ENCODE data around the gene CTNNA3. TPM values are rescaled to one million over a fixed set of nuclear protein-coding genes. Genes with fewer than 3 reads are reported as not detected.

CTNNA3 gene
- total and polyA plus RNA-seq, 2 donors from 2014 or later: 0.45 to 0.72 TPM

- no peaks in the 10 kb centered on the region for H3K36me3 ChIP-seq (ENCODE audit: control insufficient read depth in 2 of 3, insufficient read depth in 3 of 3, low read length in 3 of 3)
- no peak overlapping the region for H3K4me3 ChIP-seq (ENCODE audit: low read length in 3 of 3)
- TF ChIP-seq CTCF (IDR thresholded peaks at IDR 0.05; ENCODE audit: borderline replicate concordance, extremely low read depth, insufficient read depth): no peak
- intact Hi-C loops (cut with DNase I): no loop called here
- peaks cover 0 to 8% (median 0%) of the 10 kb centered on the region in 3 donors for H3K9me3 ChIP-seq (ENCODE audit: control insufficient read depth in 2 of 3, insufficient read depth in 1 of 3, low read length in 3 of 3)
- H3K4me1 ChIP-seq (ENCODE audit: control insufficient read depth in 2 of 3, insufficient read depth in 2 of 3, low read depth in 1 of 3, low read length in 3 of 3): no peaks in the 10 kb centered on the region
- H3K27ac ChIP-seq (ENCODE audit: low read depth in 2 of 2, low read length in 2 of 2): no peak overlapping the region
- H3K9ac ChIP-seq (ENCODE audit: low read length in 3 of 3): no peak overlapping the region
- DNase-seq: peak in 1 of 5 donors; percentile 56
- no peak for FAIRE-seq
- H3K27me3 ChIP-seq (ENCODE audit: control insufficient read depth, insufficient read depth, low read length): no peaks in the 10 kb centered on the region
These were observed 368.1 kb downstream of the CTNNA3 start for GRCh38 chr10:67327626-67328535.

DNA sequence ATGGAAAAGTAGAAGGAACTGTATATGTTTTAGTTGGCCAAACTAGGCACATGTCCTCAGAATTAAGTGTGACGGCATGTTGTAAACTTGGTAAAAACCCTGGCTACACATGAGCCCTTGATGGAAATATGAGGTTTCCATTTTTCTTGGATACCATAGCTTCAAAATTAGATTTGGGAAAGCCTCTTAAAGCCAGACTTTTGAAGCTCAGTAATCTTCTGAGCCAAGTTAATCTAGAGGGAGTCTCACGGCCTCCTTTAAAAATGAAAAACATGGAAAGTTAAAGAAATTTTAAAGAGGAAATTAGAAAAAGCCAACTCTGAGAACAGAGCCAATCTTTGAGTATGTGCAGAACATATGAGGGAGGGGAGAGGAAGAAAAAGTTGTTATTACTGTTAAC, 376.0 kb downstream of the CTNNA3 start:
- no peaks in the 10 kb centered on the region for H3K27me3 ChIP-seq (ENCODE audit: control insufficient read depth, insufficient read depth, low read length)
- TF ChIP-seq CTCF (IDR thresholded peaks at IDR 0.05; ENCODE audit: borderline replicate concordance, extremely low read depth, insufficient read depth): no peak
- H3K9me3 ChIP-seq (ENCODE audit: control insufficient read depth in 2 of 3, insufficient read depth in 1 of 3, low read length in 3 of 3): peaks cover 0 to 8% (median 0%) of the 10 kb centered on the region in 3 donors
- no peak overlapping the region for H3K9ac ChIP-seq (ENCODE audit: low read length in 3 of 3)
- no peak overlapping the region for H3K27ac ChIP-seq (ENCODE audit: low read depth in 2 of 2, low read length in 2 of 2)
- H3K36me3 ChIP-seq (ENCODE audit: control insufficient read depth in 2 of 3, insufficient read depth in 3 of 3, low read length in 3 of 3): no peaks in the 10 kb centered on the region
- H3K4me1 ChIP-seq (ENCODE audit: control insufficient read depth in 2 of 3, insufficient read depth in 2 of 3, low read depth in 1 of 3, low read length in 3 of 3): no peaks in the 10 kb centered on the region
- H3K4me3 ChIP-seq (ENCODE audit: low read length in 3 of 3): no peak overlapping the region
- FAIRE-seq: no peak
- intact Hi-C loops (cut with DNase I): no loop called here
- DNase-seq: no peak

DNA sequence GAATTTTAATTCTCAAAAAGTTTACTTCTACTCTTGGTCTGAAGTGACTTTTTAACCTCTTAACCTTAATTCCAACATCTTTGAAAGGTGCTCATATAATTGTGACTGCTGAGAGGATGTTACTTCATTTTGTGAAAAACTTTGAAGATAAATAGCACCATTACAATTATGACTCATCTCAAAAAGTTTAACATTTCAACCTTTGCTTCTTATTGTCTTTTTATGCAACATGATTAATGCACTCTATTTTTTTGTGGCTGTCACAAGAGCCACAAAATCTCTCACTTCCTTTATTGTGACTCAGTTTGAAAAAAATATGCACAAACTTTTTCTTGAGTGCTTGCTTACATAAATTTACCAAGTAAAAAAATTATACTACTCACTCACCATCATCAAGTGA, 387.1 kb downstream of the CTNNA3 start:
- H3K36me3 ChIP-seq (ENCODE audit: control insufficient read depth in 2 of 3, insufficient read depth in 3 of 3, low read length in 3 of 3): no peaks in the 10 kb centered on the region
- H3K27me3 ChIP-seq (ENCODE audit: control insufficient read depth, insufficient read depth, low read length): no peaks in the 10 kb centered on the region
- intact Hi-C loops (cut with DNase I): no loop called here
- TF ChIP-seq CTCF (IDR thresholded peaks at IDR 0.05; ENCODE audit: borderline replicate concordance, extremely low read depth, insufficient read depth): no peak
- DNase-seq (no peak), FAIRE-seq (no peak)
- H3K9ac ChIP-seq (ENCODE audit: low read length in 3 of 3): no peak overlapping the region
- no peaks in the 10 kb centered on the region for H3K9me3 ChIP-seq (ENCODE audit: control insufficient read depth in 2 of 3, insufficient read depth in 1 of 3, low read length in 3 of 3)
- H3K4me1 ChIP-seq (ENCODE audit: control insufficient read depth in 2 of 3, insufficient read depth in 2 of 3, low read depth in 1 of 3, low read length in 3 of 3): no peaks in the 10 kb centered on the region
- no peak overlapping the region for H3K4me3 ChIP-seq (ENCODE audit: low read length in 3 of 3)
- no peak overlapping the region for H3K27ac ChIP-seq (ENCODE audit: low read depth in 2 of 2, low read length in 2 of 2)

Data from kidney (tissue), 14 donors.